Measurements from ENCODE around the gene NCR2. TPM values are rescaled to one million over a fixed set of nuclear protein-coding genes. Genes with fewer than 3 reads are reported as not detected.

NCR2 gene
- total and polyA plus RNA-seq, 2 of the 13 experiments (the other 11 are each of a cell fraction or from before 2014, with no cell fraction given) = not detected

GRCh38 chr6:41334482-41335040 lies 847 bp upstream of the NCR2 start:
- FAIRE-seq = peak; percentile 72
- in situ Hi-C loops (cut with HindIII; ENCODE audit: extremely low pct_ligation_motif_present, low pct_unique_long_range_greater_than_20kb) = no loop called here

GRCh38 chr6:41335943-41336342 lies 535 bp downstream of the NCR2 start:
- intact Hi-C loops (cut with micrococcal nuclease; ENCODE audit: unreplicated experiment) (no loop called here), in situ Hi-C loops (cut with HindIII; ENCODE audit: extremely low pct_ligation_motif_present, low pct_unique_long_range_greater_than_20kb) (no loop called here)
- no peaks in the 10 kb centered on the region for H4K20me1 ChIP-seq (ENCODE audit: insufficient read depth, low read length)
- DNase-seq (ENCODE audit: low spot score) = no peak
- H3K4me2 ChIP-seq (ENCODE audit: low read depth, low read length) = no peak overlapping the region
- no peaks in the 10 kb centered on the region for H3K79me2 ChIP-seq (ENCODE audit: insufficient read depth, low read length)
- TF ChIP-seq ZNF788 (CRISPR knock-in tag; IDR thresholded peaks at IDR 0.05; ENCODE audit: borderline replicate concordance) (no peak), PLRG1 (conservative IDR thresholded peaks at IDR 0.05) (no peak), MAFG (CRISPR knock-in tag; IDR thresholded peaks at IDR 0.05) (no peak), FOXM1 (CRISPR knock-in tag; IDR thresholded peaks at IDR 0.05) (no peak), ZXDC (CRISPR knock-in tag; IDR thresholded peaks at IDR 0.05) (no peak), POGK (CRISPR knock-in tag; conservative IDR thresholded peaks at IDR 0.05) (no peak), MED13 (CRISPR knock-in tag; IDR thresholded peaks at IDR 0.05) (no peak)
- no peaks in the 10 kb centered on the region for H3K36me3 ChIP-seq (replicated peaks in 1 of 2; ENCODE audit: control insufficient read depth in 1 of 2, insufficient read depth in 2 of 2, low read length in 2 of 2)
- ChIA-PET POLR2A (no interaction called here), CTCF (ENCODE audit: low intra/inter-chr PET ratio, low total read pairs) (no interaction called here)
- no TSS peak for BruUV-seq (replicated peaks)
- ATAC-seq = no peak
- no peaks in the 10 kb centered on the region for H3K4me1 ChIP-seq (ENCODE audit: insufficient read depth, low read length)
- WGBS (ENCODE audit: low lambda C conversion rate) = 42% methylated on average over 11 of the region's 11 CpGs
- H3K9ac ChIP-seq (ENCODE audit: insufficient read depth, low read depth, low read length) = no peak overlapping the region
- no peaks in the 10 kb centered on the region for H3K9me3 ChIP-seq (ENCODE audit: low read length)
- peaks cover 10 to 60% of the 10 kb centered on the region in 2 experiments; a peak in 4 of 5 replicates for H3K27me3 ChIP-seq (ENCODE audit: control insufficient read depth in 1 of 2, insufficient read depth in 2 of 2, low read length in 2 of 2)
- no peak overlapping the region for H3K27ac ChIP-seq (ENCODE audit: extremely low read length, insufficient read depth, low read length)
- H2AFZ ChIP-seq (ENCODE audit: low read length) = no peak overlapping the region
- H3K4me3 ChIP-seq (replicated peaks in 1 of 3; ENCODE audit: insufficient read depth in 1 of 3, low read depth in 2 of 3, low read length in 3 of 3) = no peak overlapping the region
- FAIRE-seq = no peak

More at GRCh38 chr6:41334482-41335040, 847 bp upstream of the NCR2 start:
- CTCF ChIA-PET (ENCODE audit: low intra/inter-chr PET ratio, low total read pairs) = no interaction called here
- H3K79me2 ChIP-seq (ENCODE audit: insufficient read depth, low read length) = no peaks in the 10 kb centered on the region
- H2AFZ ChIP-seq (ENCODE audit: low read length) = no peak overlapping the region
- 37% methylated on average over 11 of the region's 11 CpGs for WGBS (ENCODE audit: low lambda C conversion rate)
- no peak overlapping the region for H3K9ac ChIP-seq (ENCODE audit: insufficient read depth, low read depth, low read length)
- H3K4me2 ChIP-seq (ENCODE audit: low read depth, low read length) = no peak overlapping the region
- H3K9me3 ChIP-seq (ENCODE audit: low read length) = no peaks in the 10 kb centered on the region
- no peak overlapping the region for H3K27ac ChIP-seq (ENCODE audit: extremely low read length, insufficient read depth, low read length)
- DNase-seq (ENCODE audit: low spot score) = no peak
- H3K36me3 ChIP-seq (replicated peaks in 1 of 2; ENCODE audit: control insufficient read depth in 1 of 2, insufficient read depth in 2 of 2, low read length in 2 of 2) = no peaks in the 10 kb centered on the region
- POLR2A ChIA-PET = no interaction called here
- H3K4me1 ChIP-seq (ENCODE audit: insufficient read depth, low read length) = no peaks in the 10 kb centered on the region
- intact Hi-C loops (cut with micrococcal nuclease; ENCODE audit: unreplicated experiment) = no loop called here
- no peak for TF ChIP-seq SCMH1 (CRISPR knock-in tag; IDR thresholded peaks at IDR 0.05; ENCODE audit: borderline replicate concordance)
- TF ChIP-seq STAG1 (CRISPR knock-in tag; IDR thresholded peaks at IDR 0.05) = peak; percentile 37; the same call in 1 of the 2 replicates
- TF ChIP-seq RAD21 (CRISPR knock-in tag; IDR thresholded peaks at IDR 0.05) = peak; percentile 57; the same call in 1 of the 2 replicates
- H3K27me3 ChIP-seq (ENCODE audit: control insufficient read depth in 1 of 2, insufficient read depth in 2 of 2, low read length in 2 of 2) = peaks cover 10 to 53% of the 10 kb centered on the region in 2 experiments; a peak in 4 of 5 replicates
- peak; percentile 92 for ATAC-seq
- BruUV-seq (replicated peaks) = no TSS peak
- no peak overlapping the region for H3K4me3 ChIP-seq (replicated peaks in 1 of 3; ENCODE audit: insufficient read depth in 1 of 3, low read depth in 2 of 3, low read length in 3 of 3)
- H4K20me1 ChIP-seq (ENCODE audit: insufficient read depth, low read length) = no peaks in the 10 kb centered on the region

Data from HepG2 (cell line).